Endothelial cell of umbilical vein (primary cell): ENCODE data around the gene FSHB. TPM values are rescaled to one million over a fixed set of nuclear protein-coding genes. Genes with fewer than 3 reads are reported as not detected.
A peak's percentile ranks its signal among the peaks of the same experiment; 100 is the strongest.

Experiments used
- BruUV-seq: library from RNA; stranded (reverse); fragments of 400-500 nt; replicated peaks from 2 replicates; lab custom pipeline; 2021; lab: Mats Ljungman, UMichigan
- CTCF ChIA-PET: fragments of 300-600, 350-600 bp; sonication (Branson Sonifier 250); formaldehyde crosslinking; loops from one replicate; lab custom pipeline; 2021; ENCODE audit warnings: antibody characterized with exemption, inconsistent platforms; lab: Charles Lee
- POLR2A ChIA-PET: fragments of 300-600, 350-600 bp; sonication (Branson Sonifier 250); formaldehyde crosslinking; loops from one replicate; lab custom pipeline; 2021; ENCODE audit warnings: antibody characterized with exemption, inconsistent platforms; lab: Charles Lee
- DNase-seq: peaks from one replicate; pipeline ENCODE4 v3.0.0-alpha.2; 2011; ENCODE audit warnings: low read depth, low spot score
- FAIRE-seq: peaks from 2 replicates; lab custom pipeline; 2011; peaks lifted over from hg19 to GRCh38; lab: Jason Lieb, UNC
- H2AFZ ChIP-seq: 2 replicates; pipeline ENCODE4 v1.6.0; 2012; ENCODE audit warnings: low read depth, low read length, control low read depth, inconsistent platforms
- H3K27ac ChIP-seq: 2 replicates; pipeline ENCODE4 v1.5.1; 2011; ENCODE audit warnings: low read depth, mild to moderate bottlenecking, control low read depth, low read length, moderate library complexity; ENCODE audit not compliant: insufficient read depth
- H3K27me3 ChIP-seq, 2 experiments: 2 replicates each; pipeline versions ENCODE4 v1.6.0 to v1.6.1; 2011; ENCODE audit warnings: low read length in 2 of 2, mixed read lengths in 1 of 2; ENCODE audit not compliant: control insufficient read depth in 2 of 2, insufficient read depth in 2 of 2
- H3K36me3 ChIP-seq, 2 experiments: 2 replicates in 1 of 2; 3 replicates in 1 of 2; pipeline ENCODE4 v1.5.1; 2011; ENCODE audit warnings: low read length in 2 of 2, mild to moderate bottlenecking in 1 of 2, moderate library complexity in 1 of 2; ENCODE audit not compliant: control insufficient read depth in 2 of 2, insufficient read depth in 2 of 2; ENCODE audit errors: extremely low read depth in 1 of 2
- H3K4me1 ChIP-seq: 3 replicates; pipeline ENCODE4 v1.5.1; 2011; ENCODE audit warnings: mild to moderate bottlenecking, low read length; ENCODE audit not compliant: control insufficient read depth, insufficient read depth; ENCODE audit errors: extremely low read depth
- H3K4me2 ChIP-seq: 2 replicates; pipeline ENCODE4 v1.6.1; 2011; ENCODE audit warnings: low read length, control low read depth, mixed read lengths; ENCODE audit not compliant: insufficient read depth
- H3K4me3 ChIP-seq, 3 experiments: fragments of 200-600 bp in 1 of 3; sonication (generic), shearing (Covaris generic) in 1 of 3; replicated peaks in 1 of 3; 2 replicates each; pipeline ENCODE4 v1.5.1; 2011 to 2016; ENCODE audit warnings: control low read depth in 3 of 3, low read length in 3 of 3, mild to moderate bottlenecking in 2 of 3, inconsistent platforms in 1 of 3, low read depth in 1 of 3, moderate library complexity in 1 of 3; ENCODE audit not compliant: insufficient read depth in 1 of 3
- H3K79me2 ChIP-seq: 2 replicates; pipeline ENCODE4 v1.6.0; 2012; ENCODE audit warnings: low read length, inconsistent platforms; ENCODE audit not compliant: control insufficient read depth, insufficient read depth
- H3K9ac ChIP-seq: replicated peaks from 2 replicates; pipeline ENCODE3; 2011; ENCODE audit warnings: low read length, control low read depth; ENCODE audit not compliant: insufficient read depth; ENCODE audit errors: extremely low read depth
- H3K9me1 ChIP-seq: replicated peaks from 3 replicates; pipeline ENCODE4 v1.6.0; 2011; ENCODE audit warnings: mild to moderate bottlenecking, low read length; ENCODE audit not compliant: control insufficient read depth, insufficient read depth; ENCODE audit errors: extremely low read depth
- H3K9me3 ChIP-seq: replicated peaks from 2 replicates; pipeline ENCODE4 v1.5.1; 2012; ENCODE audit warnings: low read length, inconsistent platforms; ENCODE audit not compliant: control insufficient read depth, insufficient read depth
- H4K20me1 ChIP-seq: replicated peaks from 2 replicates; pipeline ENCODE3; 2011; ENCODE audit warnings: mild to moderate bottlenecking, low read length; ENCODE audit not compliant: control insufficient read depth, insufficient read depth; ENCODE audit errors: extremely low read depth
- CTCF ChIP-seq, 2 donors: IDR thresholded peaks; 1 replicate in 1 of 2; 2 replicates in 1 of 2; pipeline ENCODE4 v1.5.1; 2011; ENCODE audit warnings: low read length in 2 of 2, mild to moderate bottlenecking in 2 of 2, moderate library complexity in 2 of 2, control low read depth in 1 of 2, inconsistent platforms in 1 of 2, low read depth in 1 of 2; ENCODE audit not compliant: insufficient read depth in 1 of 2; ENCODE audit errors: extremely low read depth in 1 of 2
- EZH2 ChIP-seq: IDR thresholded peaks from 2 replicates; pipeline ENCODE4 v1.6.1; 2012; ENCODE audit warnings: borderline replicate concordance, low read depth, mild to moderate bottlenecking, moderate library complexity, low read length, inconsistent platforms; ENCODE audit not compliant: severe bottlenecking
- FOS ChIP-seq: IDR thresholded peaks from 2 replicates; pipeline ENCODE4 v1.6.1; 2011; ENCODE audit warnings: mild to moderate bottlenecking, low read length, moderate library complexity, borderline replicate concordance; ENCODE audit not compliant: insufficient read depth
- GATA2 ChIP-seq: IDR thresholded peaks from 2 replicates; pipeline ENCODE4 v1.7.0; 2011; ENCODE audit warnings: low read depth, mild to moderate bottlenecking, moderate library complexity, mixed read lengths, low read length; ENCODE audit not compliant: insufficient read length, insufficient read depth
- JUN ChIP-seq: IDR thresholded peaks from 2 replicates; pipeline ENCODE4 v1.6.1; 2011; ENCODE audit warnings: borderline replicate concordance, low read depth; ENCODE audit not compliant: insufficient read length, insufficient read depth
- MYC ChIP-seq: IDR thresholded peaks from one replicate; pipeline ENCODE4 v1.6.1; 2011; ENCODE audit warnings: mild to moderate bottlenecking, low read depth, low read length
- POLR2A ChIP-seq: IDR thresholded peaks from 2 replicates; pipeline ENCODE4 v1.6.1; 2012; ENCODE audit warnings: low read depth, mild to moderate bottlenecking, control low read depth, low read length
- POLR2AphosphoS5 ChIP-seq: IDR thresholded peaks from 2 replicates; pipeline ENCODE4 v1.6.1; 2012; ENCODE audit warnings: low read depth, mild to moderate bottlenecking, control low read depth, low read length, moderate library complexity; ENCODE audit not compliant: insufficient read depth
- dilution Hi-C: fragments of 300-500 bp; cut with MboI; formaldehyde crosslinking; loops from one replicate; pipeline ENCODE4 v1.15.0; 2019; ENCODE audit warnings: low sequenced_read_pairs; ENCODE audit not compliant: extremely low pct_ligation_motif_present
- intact Hi-C: fragments of 100-400 bp; cut with micrococcal nuclease; formaldehyde crosslinking; loops from one replicate; pipeline ENCODE4 v1.10.0; 2022
- polyA plus RNA-seq, 4 experiments: library from polyadenylated mRNA; depleted of rRNA in 3 of 4; stranded (reverse) in 3 of 4; unstranded in 1 of 4; fragments of >200 nt; gene quantifications; 2 replicates each; pipeline versions ENCODE4 v1.2.1 to v1.2.3, GENCODE V29; 2011 to 2012; ENCODE audit warnings: missing spikeins in 1 of 4
- total RNA-seq: library from RNA; stranded (reverse); gene quantifications from 2 replicates; pipeline ENCODE4 v1.2.3, GENCODE V29; 2021
- TF ChIP-seq, protein P1 (sequence below): IDR thresholded peaks from 2 replicates; pipeline ENCODE4 v1.6.1; 2011; ENCODE audit not compliant: insufficient read depth, insufficient read length

Gene FSHB
- total and polyA plus RNA-seq, 2 donors (not counting 3 experiments of a cell fraction or from before 2014, with no cell fraction given) = not detected

GRCh38 chr11:30196400-30197206 lies 34.2 kb upstream of the FSHB start:
- H3K36me3 ChIP-seq = no peaks in the 10 kb centered on the region
- TF ChIP-seq CTCF (IDR thresholded peaks at IDR 0.05; ENCODE audit: extremely low read depth in 1 of 2, insufficient read depth in 1 of 2, low read depth in 1 of 2, low read length in 2 of 2) (peak; percentile 71 to 82), MYC (no peak)
- no peaks in the 10 kb centered on the region for H3K4me1 ChIP-seq
- H3K27me3 ChIP-seq = no peaks in the 10 kb centered on the region
- dilution Hi-C loops (no loop called here), intact Hi-C loops (loop anchor here (1.0 kb wide), 2 partner anchors 748 to 764 kb away; no protein-coding TSS in a partner anchor)
- no peaks in the 10 kb centered on the region for H3K9me3 ChIP-seq
- H3K79me2 ChIP-seq = no peaks in the 10 kb centered on the region
- no peaks in the 10 kb centered on the region for H4K20me1 ChIP-seq
- no peak overlapping the region for H3K4me3 ChIP-seq
- no peak overlapping the region for H3K27ac ChIP-seq
- no peak overlapping the region for H3K4me2 ChIP-seq
- no peak overlapping the region for H3K9ac ChIP-seq
- DNase-seq (peak; percentile 54), FAIRE-seq (peak; percentile 54)
- BruUV-seq = no TSS peak
- no peaks in the 10 kb centered on the region for H3K9me1 ChIP-seq
- H2AFZ ChIP-seq = no peak overlapping the region
- ChIA-PET CTCF (interaction anchor here (0.8 to 3.5 kb wide), 22 partner anchors 11 to 853 kb away, joined by 3 to 110 read pairs (median 4); no protein-coding TSS in a partner anchor), POLR2A (no interaction called here)

- no TSS peak for BruUV-seq
- Histone ChIP-seq H3K9me3 (no peaks in the 10 kb centered on the region), H3K27ac (no peak overlapping the region), H2AFZ (no peak overlapping the region), H3K4me1 (no peaks in the 10 kb centered on the region), H3K9me1 (no peaks in the 10 kb centered on the region), H3K36me3 (no peaks in the 10 kb centered on the region), H4K20me1 (no peaks in the 10 kb centered on the region), H3K4me3 (no peak overlapping the region), H3K79me2 (no peaks in the 10 kb centered on the region), H3K4me2 (no peak overlapping the region), H3K9ac (no peak overlapping the region), H3K27me3 (no peaks in the 10 kb centered on the region)
- DNase-seq (no peak), FAIRE-seq (no peak)
- ChIA-PET CTCF (interaction anchor here (1.8 to 3.5 kb wide), 3 partner anchors 68 to 855 kb away, joined by 12 to 110 read pairs (median 43); no protein-coding TSS in a partner anchor), POLR2A (no interaction called here)
- dilution Hi-C loops (no loop called here), intact Hi-C loops (no loop called here)
- TF ChIP-seq, protein P1, sequence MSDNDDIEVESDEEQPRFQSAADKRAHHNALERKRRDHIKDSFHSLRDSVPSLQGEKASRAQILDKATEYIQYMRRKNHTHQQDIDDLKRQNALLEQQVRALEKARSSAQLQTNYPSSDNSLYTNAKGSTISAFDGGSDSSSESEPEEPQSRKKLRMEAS = no peak
- TF ChIP-seq FOS (no peak), JUN (no peak), MYC (no peak), POLR2A (no peak), EZH2 (no peak), GATA2 (no peak), CTCF (IDR thresholded peaks at IDR 0.05; ENCODE audit: extremely low read depth in 1 of 2, insufficient read depth in 1 of 2, low read depth in 1 of 2, low read length in 2 of 2) (no peak), POLR2AphosphoS5 (no peak)
Observed at GRCh38 chr11:30197869-30198268, 32.9 kb upstream of the FSHB start.
